ENCODE data around the gene ENPP1. TPM values are rescaled to one million over a fixed set of nuclear protein-coding genes. Genes with fewer than 3 reads are reported as not detected.
"Not testable (repeated sequence)": the region's sequence is repeated elsewhere in the genome, so short reads cannot be mapped to it uniquely, and the experiment has no call there.

ENPP1 gene
- total RNA-seq, 1 donor from 2014 or later = 3.4 TPM

GRCh38 chr6:131858765-131859415 is 51.1 kb downstream of the ENPP1 start:
- DNase-seq = no peak
- Histone ChIP-seq H3K27me3 (no peaks in the 10 kb centered on the region), H3K36me3 (no peaks in the 10 kb centered on the region), H3K4me1 (no peaks in the 10 kb centered on the region), H3K9me3 (no peaks in the 10 kb centered on the region), H3K27ac (no peak overlapping the region), H3K4me3 (no peak overlapping the region)
- no peak for ATAC-seq
- TF ChIP-seq, protein P1, sequence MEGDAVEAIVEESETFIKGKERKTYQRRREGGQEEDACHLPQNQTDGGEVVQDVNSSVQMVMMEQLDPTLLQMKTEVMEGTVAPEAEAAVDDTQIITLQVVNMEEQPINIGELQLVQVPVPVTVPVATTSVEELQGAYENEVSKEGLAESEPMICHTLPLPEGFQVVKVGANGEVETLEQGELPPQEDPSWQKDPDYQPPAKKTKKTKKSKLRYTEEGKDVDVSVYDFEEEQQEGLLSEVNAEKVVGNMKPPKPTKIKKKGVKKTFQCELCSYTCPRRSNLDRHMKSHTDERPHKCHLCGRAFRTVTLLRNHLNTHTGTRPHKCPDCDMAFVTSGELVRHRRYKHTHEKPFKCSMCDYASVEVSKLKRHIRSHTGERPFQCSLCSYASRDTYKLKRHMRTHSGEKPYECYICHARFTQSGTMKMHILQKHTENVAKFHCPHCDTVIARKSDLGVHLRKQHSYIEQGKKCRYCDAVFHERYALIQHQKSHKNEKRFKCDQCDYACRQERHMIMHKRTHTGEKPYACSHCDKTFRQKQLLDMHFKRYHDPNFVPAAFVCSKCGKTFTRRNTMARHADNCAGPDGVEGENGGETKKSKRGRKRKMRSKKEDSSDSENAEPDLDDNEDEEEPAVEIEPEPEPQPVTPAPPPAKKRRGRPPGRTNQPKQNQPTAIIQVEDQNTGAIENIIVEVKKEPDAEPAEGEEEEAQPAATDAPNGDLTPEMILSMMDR (IDR thresholded peaks at IDR 0.05) = no peak
- intact Hi-C loops (cut with DNase I) = no loop called here

DNA sequence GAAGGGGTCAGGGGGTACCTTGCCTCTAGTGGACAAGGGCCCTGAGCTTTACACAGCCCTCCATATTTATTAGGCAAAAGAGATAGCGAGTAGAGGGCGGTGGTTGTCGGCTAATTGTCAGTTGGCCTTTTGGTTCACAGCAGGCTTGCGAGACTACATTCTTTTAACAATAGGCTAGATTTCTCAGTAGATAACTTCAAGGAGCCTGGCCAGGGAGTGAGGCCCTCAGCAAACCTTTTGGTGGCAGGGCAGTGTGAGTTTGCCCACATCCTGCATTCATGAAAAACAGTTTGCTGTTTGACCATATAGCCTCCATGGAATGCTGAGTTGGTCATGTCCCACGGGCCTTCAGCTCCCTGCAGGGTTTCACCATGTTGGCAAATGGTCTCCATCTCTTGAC is 51.8 kb downstream of the ENPP1 start:
- intact Hi-C loops (cut with DNase I) = not testable (repeated sequence)

DNA sequence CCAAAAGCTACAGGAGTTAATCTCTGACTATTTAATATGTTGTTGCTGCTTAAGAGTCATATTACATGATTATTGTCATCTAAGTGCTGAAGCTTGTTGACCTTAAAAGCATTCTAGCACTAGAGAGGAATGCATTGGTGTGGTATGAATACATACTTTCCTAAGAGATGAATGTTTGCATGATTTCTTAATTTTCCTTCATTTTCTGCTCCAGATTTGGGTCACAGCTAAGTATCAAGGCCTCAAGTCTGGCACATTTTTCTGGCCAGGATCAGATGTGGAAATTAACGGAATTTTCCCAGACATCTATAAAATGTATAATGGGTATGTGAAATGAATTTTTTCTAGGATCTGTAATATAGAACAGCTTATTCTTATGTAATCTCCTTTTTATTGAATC is 53.6 kb downstream of the ENPP1 start:
- no peaks in the 10 kb centered on the region for H3K27me3 ChIP-seq
- no peak overlapping the region for H3K27ac ChIP-seq
- TF ChIP-seq, protein P1 (IDR thresholded peaks at IDR 0.05) = no peak
- no peak overlapping the region for H3K4me3 ChIP-seq
- H3K4me1 ChIP-seq = no peaks in the 10 kb centered on the region
- intact Hi-C loops (cut with DNase I) = no loop called here
- ATAC-seq = no peak
- no peak for DNase-seq
- no peaks in the 10 kb centered on the region for H3K36me3 ChIP-seq
- no peaks in the 10 kb centered on the region for H3K9me3 ChIP-seq

More for the DNA sequence above, 51.8 kb downstream of the ENPP1 start:
- H3K9me3 ChIP-seq, H3K4me1 ChIP-seq, H3K27me3 ChIP-seq, ATAC-seq, DNase-seq, H3K4me3 ChIP-seq, H3K36me3 ChIP-seq, H3K27ac ChIP-seq: not testable (repeated sequence)

DNA sequence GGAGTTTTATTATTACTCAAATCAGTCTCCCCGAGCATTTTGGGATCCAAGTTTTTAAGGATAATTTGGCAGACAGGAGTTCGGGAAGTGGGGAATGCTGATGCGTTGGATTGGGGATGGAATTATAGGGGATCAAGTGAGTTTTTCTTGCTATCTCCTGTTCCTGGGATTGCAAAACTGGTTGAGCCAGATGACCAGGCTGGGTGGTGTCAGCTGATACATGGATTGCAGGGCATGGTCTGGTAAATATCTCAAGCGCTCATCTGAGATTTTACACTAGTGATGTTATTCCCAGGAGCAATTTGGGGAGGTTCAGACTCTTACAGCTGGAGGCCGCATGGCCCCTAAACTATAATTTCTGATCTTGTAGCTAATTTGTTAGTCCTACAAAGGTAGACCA is 54.7 kb downstream of the ENPP1 start:
- intact Hi-C loops (cut with DNase I) = no loop called here
- DNase-seq = no peak
- no peak for ATAC-seq
- TF ChIP-seq, protein P1 (IDR thresholded peaks at IDR 0.05) = no peak
- no peaks in the 10 kb centered on the region for H3K9me3 ChIP-seq
- H3K27me3 ChIP-seq = no peaks in the 10 kb centered on the region
- H3K4me1 ChIP-seq = no peaks in the 10 kb centered on the region
- no peak overlapping the region for H3K4me3 ChIP-seq
- no peak overlapping the region for H3K27ac ChIP-seq
- no peaks in the 10 kb centered on the region for H3K36me3 ChIP-seq

DNA sequence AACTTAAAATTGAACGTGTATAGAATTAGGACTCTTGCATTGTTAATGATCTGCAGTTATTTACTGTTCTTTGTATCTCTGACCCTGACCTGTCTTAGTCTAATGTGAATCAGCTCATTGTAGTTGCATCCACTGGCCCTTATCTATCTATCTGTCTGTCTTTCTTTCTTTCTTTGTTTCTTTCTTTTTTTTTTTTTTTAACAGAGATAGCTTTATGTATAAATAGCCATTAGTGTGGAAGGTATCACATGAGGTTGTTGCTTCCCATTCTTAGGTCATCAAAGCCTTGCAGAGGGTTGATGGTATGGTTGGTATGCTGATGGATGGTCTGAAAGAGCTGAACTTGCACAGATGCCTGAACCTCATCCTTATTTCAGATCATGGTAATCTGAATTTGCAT is 59.9 kb downstream of the ENPP1 start:
- no peak for ATAC-seq
- intact Hi-C loops (cut with DNase I) = no loop called here
- H3K9me3 ChIP-seq = no peaks in the 10 kb centered on the region

GRCh38 chr6:131868836-131869235 is 61.0 kb downstream of the ENPP1 start:
- Histone ChIP-seq H3K4me1 (no peaks in the 10 kb centered on the region), H3K36me3 (no peaks in the 10 kb centered on the region), H3K4me3 (no peak overlapping the region), H3K9me3 (no peaks in the 10 kb centered on the region), H3K27ac (no peak overlapping the region), H3K27me3 (no peaks in the 10 kb centered on the region)
- TF ChIP-seq, protein P1 (IDR thresholded peaks at IDR 0.05) = no peak
- no peak for DNase-seq
- intact Hi-C loops (cut with DNase I) = no loop called here
- no peak for ATAC-seq

More for the DNA sequence above, 59.9 kb downstream of the ENPP1 start:
- H3K27ac ChIP-seq = no peak overlapping the region
- H3K4me1 ChIP-seq = no peaks in the 10 kb centered on the region
- TF ChIP-seq, protein P1 (IDR thresholded peaks at IDR 0.05) = no peak
- H3K36me3 ChIP-seq = no peaks in the 10 kb centered on the region
- DNase-seq = no peak
- no peak overlapping the region for H3K4me3 ChIP-seq
- H3K27me3 ChIP-seq = no peaks in the 10 kb centered on the region

Measured in upper lobe of right lung (tissue), 1 donor.